MM.1S (cell line): ENCODE results near the gene PARD3.

Source experiments
- EZH2 ChIP-seq: fragments of 300-600 bp; sonication (generic); optimal IDR thresholded peaks from 2 replicates; pipeline ENCODE3; 2017; ENCODE audit warnings: low read depth, mild to moderate bottlenecking, antibody characterized with exemption, low read length, mixed read lengths
- EZH2phosphoT487 ChIP-seq: fragments of 300-600 bp; sonication (generic); IDR thresholded peaks from 2 replicates; pipeline ENCODE4 v1.6.1; 2018; ENCODE audit warnings: antibody characterized with exemption, low read length
- TF ChIP-seq, protein P1 (sequence below): fragments of 300-600 bp; sonication (generic); IDR thresholded peaks from 2 replicates; pipeline ENCODE4 v1.5.1; 2016; ENCODE audit warnings: antibody characterized with exemption, low read length, mixed read lengths

DNA sequence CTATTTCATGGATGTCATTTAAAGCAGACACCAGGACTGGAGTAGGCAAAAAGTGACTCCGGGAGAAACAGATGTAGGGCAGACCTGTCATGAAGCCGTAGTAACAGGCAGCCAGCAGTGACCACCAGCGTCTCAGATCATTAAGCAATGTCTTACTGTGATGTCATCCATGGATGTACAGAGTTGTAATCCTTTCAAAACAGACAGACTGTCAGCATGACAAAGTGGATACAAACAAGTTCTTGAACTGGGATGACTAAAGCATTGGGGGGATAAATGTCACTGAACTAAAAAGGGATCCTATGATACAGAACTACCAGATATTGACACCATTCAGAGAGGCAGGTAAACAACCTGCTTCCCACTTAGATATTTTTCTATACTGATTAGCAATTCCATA, 675.5 kb downstream of the PARD3 start:
- TF ChIP-seq, protein P1, sequence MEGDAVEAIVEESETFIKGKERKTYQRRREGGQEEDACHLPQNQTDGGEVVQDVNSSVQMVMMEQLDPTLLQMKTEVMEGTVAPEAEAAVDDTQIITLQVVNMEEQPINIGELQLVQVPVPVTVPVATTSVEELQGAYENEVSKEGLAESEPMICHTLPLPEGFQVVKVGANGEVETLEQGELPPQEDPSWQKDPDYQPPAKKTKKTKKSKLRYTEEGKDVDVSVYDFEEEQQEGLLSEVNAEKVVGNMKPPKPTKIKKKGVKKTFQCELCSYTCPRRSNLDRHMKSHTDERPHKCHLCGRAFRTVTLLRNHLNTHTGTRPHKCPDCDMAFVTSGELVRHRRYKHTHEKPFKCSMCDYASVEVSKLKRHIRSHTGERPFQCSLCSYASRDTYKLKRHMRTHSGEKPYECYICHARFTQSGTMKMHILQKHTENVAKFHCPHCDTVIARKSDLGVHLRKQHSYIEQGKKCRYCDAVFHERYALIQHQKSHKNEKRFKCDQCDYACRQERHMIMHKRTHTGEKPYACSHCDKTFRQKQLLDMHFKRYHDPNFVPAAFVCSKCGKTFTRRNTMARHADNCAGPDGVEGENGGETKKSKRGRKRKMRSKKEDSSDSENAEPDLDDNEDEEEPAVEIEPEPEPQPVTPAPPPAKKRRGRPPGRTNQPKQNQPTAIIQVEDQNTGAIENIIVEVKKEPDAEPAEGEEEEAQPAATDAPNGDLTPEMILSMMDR = no peak
- no peak for TF ChIP-seq EZH2
- no peak for TF ChIP-seq EZH2phosphoT487
